Putamen (tissue), 1 donor: ENCODE measurements around the gene TBX20.
"Not testable (repeated sequence)": the region's sequence is repeated elsewhere in the genome, so short reads cannot be mapped to it uniquely, and the experiment has no call there.

Source experiments
- DNase-seq: peaks from one replicate; pipeline ENCODE4 v3.0.0-alpha.2; 2016; ENCODE audit warnings: low spot score

The TBX20 gene

GRCh38 chr7:35220176-35220575 lies 33.7 kb downstream of the TBX20 start:
- not testable (repeated sequence) for DNase-seq

- DNase-seq, result not testable (repeated sequence)
Measured at GRCh38 chr7:35216033-35216432, 37.9 kb downstream of the TBX20 start.

- DNase-seq, result not testable (repeated sequence)
Measured at GRCh38 chr7:35215063-35215462, 38.8 kb downstream of the TBX20 start.

GRCh38 chr7:35206924-35207323 lies 47.0 kb downstream of the TBX20 start:
- DNase-seq, result not testable (repeated sequence)

- DNase-seq, result not testable (repeated sequence)
Measured at GRCh38 chr7:35204850-35205249, 49.0 kb downstream of the TBX20 start.

GRCh38 chr7:35204031-35204430 lies 49.9 kb downstream of the TBX20 start:
- not testable (repeated sequence) for DNase-seq

- DNase-seq, result not testable (repeated sequence)
Measured at GRCh38 chr7:35202353-35202752, 51.5 kb downstream of the TBX20 start.

- not testable (repeated sequence) for DNase-seq
Measured at GRCh38 chr7:35200170-35200569, 53.7 kb downstream of the TBX20 start.

- not testable (repeated sequence) for DNase-seq
Measured at GRCh38 chr7:35198370-35199140, 55.3 kb downstream of the TBX20 start.

GRCh38 chr7:35191571-35191970 lies 62.3 kb downstream of the TBX20 start:
- DNase-seq, result not testable (repeated sequence)

GRCh38 chr7:35190146-35190773 lies 63.6 kb downstream of the TBX20 start:
- not testable (repeated sequence) for DNase-seq

- DNase-seq, result peak; percentile 7
Measured at GRCh38 chr7:35186751-35187150, 67.1 kb downstream of the TBX20 start.

- peak; percentile 68 for DNase-seq
Measured at GRCh38 chr7:35185908-35186731, 67.8 kb downstream of the TBX20 start.

- DNase-seq, result not testable (repeated sequence)
Measured at GRCh38 chr7:35185578-35185907, 68.4 kb downstream of the TBX20 start.

- not testable (repeated sequence) for DNase-seq
Measured at GRCh38 chr7:35184961-35185360, 68.9 kb downstream of the TBX20 start.

GRCh38 chr7:35183873-35184503 lies 69.9 kb downstream of the TBX20 start:
- not testable (repeated sequence) for DNase-seq

- DNase-seq, result not testable (repeated sequence)
Measured at GRCh38 chr7:35180665-35181064, 73.2 kb downstream of the TBX20 start.

GRCh38 chr7:35173176-35173575 lies 80.7 kb downstream of the TBX20 start:
- DNase-seq, result not testable (repeated sequence)

GRCh38 chr7:35172131-35172530 lies 81.8 kb downstream of the TBX20 start:
- DNase-seq, result not testable (repeated sequence)

- not testable (repeated sequence) for DNase-seq
Measured at GRCh38 chr7:35167658-35168057, 86.2 kb downstream of the TBX20 start.

- DNase-seq, result not testable (repeated sequence)
Measured at GRCh38 chr7:35167158-35167557, 86.7 kb downstream of the TBX20 start.
